Measurements from ENCODE around the gene OR2AG1.
"Not testable (repeated sequence)": the region's sequence is repeated elsewhere in the genome, so short reads cannot be mapped to it uniquely, and the experiment has no call there.

Gene OR2AG1

GRCh38 chr11:6794639-6795038 is 11.8 kb downstream of the OR2AG1 start:
- DNase-seq = no peak

- DNase-seq = no peak
Observed at GRCh38 chr11:6799402-6799801, 16.6 kb downstream of the OR2AG1 start, which contains the start of gene OR6A2. OR6A2 (minus strand) TSS chr11:6799689; CDS start chr11:6795708, 3,981 bp downstream.

- not testable (repeated sequence) for DNase-seq
Observed at GRCh38 chr11:6801075-6801474, 18.3 kb downstream of the OR2AG1 start.

GRCh38 chr11:6812390-6813005 is 29.7 kb downstream of the OR2AG1 start:
- no peak for DNase-seq

GRCh38 chr11:6813656-6814055 is 30.8 kb downstream of the OR2AG1 start:
- no peak for DNase-seq

GRCh38 chr11:6817694-6818093 is 34.9 kb downstream of the OR2AG1 start:
- no peak for DNase-seq

- DNase-seq = no peak
Observed at GRCh38 chr11:6818967-6819366, 36.1 kb downstream of the OR2AG1 start.

GRCh38 chr11:6824136-6824823 is 41.5 kb downstream of the OR2AG1 start:
- no peak for DNase-seq

GRCh38 chr11:6825231-6825744 is 42.5 kb downstream of the OR2AG1 start:
- DNase-seq = no peak

- DNase-seq = no peak
Observed at GRCh38 chr11:6828103-6828502, 45.3 kb downstream of the OR2AG1 start.

GRCh38 chr11:6833356-6833755 is 50.5 kb downstream of the OR2AG1 start:
- DNase-seq = no peak

- no peak for DNase-seq
Observed at GRCh38 chr11:6834021-6834420, 51.2 kb downstream of the OR2AG1 start.

Data from activated effector memory CD4-positive, alpha-beta T cell treated with anti-CD3 and anti-CD28 coated beads, Interleukin-2, amount 50 U/mL, for 16 hours (primary cell).